Skin of body (tissue), 2 donors: ENCODE results near the gene CCZ1B. TPM values are rescaled to one million over a fixed set of nuclear protein-coding genes. Genes with fewer than 3 reads are reported as not detected.
"Not testable (repeated sequence)": the region's sequence is repeated elsewhere in the genome, so short reads cannot be mapped to it uniquely, and the experiment has no call there.

Experiments
- DNase-seq: peaks from one replicate; lab custom pipeline; 2025; lab: John Stamatoyannopoulos, UW
- total RNA-seq: library from RNA; depleted of rRNA; stranded (reverse); fragments of >200 nt; gene quantifications from one replicate; pipeline ENCODE4 v1.2.3, GENCODE V29; 2014

CCZ1B gene
- total RNA-seq, 1 donor from 2014 or later = 55.1 TPM

DNA sequence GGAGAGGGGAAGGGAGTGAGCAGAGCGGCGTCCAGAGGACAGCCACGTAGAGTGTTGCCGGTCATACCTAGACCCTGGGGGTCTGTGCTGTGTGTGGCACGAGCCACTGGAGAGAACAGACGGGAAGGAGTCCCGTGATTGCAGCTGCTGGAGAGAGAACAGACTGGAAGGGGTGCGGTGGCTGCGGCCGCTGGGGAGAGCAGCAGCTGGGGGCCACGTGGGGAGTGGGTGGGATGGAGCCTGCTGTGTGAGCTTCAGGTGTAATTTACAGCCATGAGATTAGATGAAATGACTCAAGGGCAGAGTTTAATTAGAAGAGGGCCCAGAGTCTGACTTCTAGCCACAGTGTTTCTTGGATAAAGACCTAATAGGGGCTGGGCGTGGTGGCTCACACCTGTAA is 76.7 kb downstream of the CCZ1B start:
- DNase-seq = not testable (repeated sequence)

Other genes starting within 250 kb of the CCZ1B start
- gene ZDHHC4, start 248.8 kb downstream of the CCZ1B start, total RNA-seq = 30.3 TPM
- gene INTS15, start 236.3 kb downstream of the CCZ1B start, total RNA-seq = 16.2 TPM
- 5.1 TPM for gene ZNF853, start 210.7 kb downstream of the CCZ1B start, total RNA-seq
- gene ZNF316, start 189.0 kb downstream of the CCZ1B start, total RNA-seq = 13.4 TPM
- 30.7 TPM for gene ZNF12, start 119.3 kb downstream of the CCZ1B start, total RNA-seq
- gene RSPH10B2, start 72.2 kb downstream of the CCZ1B start, total RNA-seq = 0.30 TPM